ENCODE measurements around the gene GRM3. TPM values are rescaled to one million over a fixed set of nuclear protein-coding genes. Genes with fewer than 3 reads are reported as not detected.

The GRM3 gene
- total and polyA plus RNA-seq, 2 of the 4 experiments (the other 2 are of a cell fraction), result not detected

DNA sequence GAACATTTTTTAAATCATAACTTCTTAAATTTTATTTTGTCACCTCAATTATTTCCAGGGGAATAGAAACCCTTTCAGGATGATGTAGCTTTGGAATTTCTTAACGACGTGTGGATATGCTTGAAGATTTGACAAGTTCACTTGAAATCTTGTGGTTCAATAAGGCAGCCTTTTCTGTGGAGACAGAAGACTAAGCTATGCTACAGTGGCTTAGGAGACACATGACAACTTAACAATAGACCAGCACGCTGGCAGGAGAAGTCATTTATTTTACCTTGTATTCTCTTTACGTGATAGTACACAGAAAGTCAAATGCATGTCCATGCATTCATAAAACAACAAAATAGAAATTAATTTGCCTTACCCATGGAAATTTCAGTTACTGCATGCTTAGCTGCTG is 181.6 kb downstream of the GRM3 start:
- ATAC-seq (ENCODE audit: low read depth), result no peak
- no peak overlapping the region for H3K4ac ChIP-seq (ENCODE audit: low read depth, low read length)
- H3K56ac ChIP-seq (ENCODE audit: extremely low read depth, insufficient read depth, low read length), result no peak overlapping the region
- ChIA-PET POLR2A (ENCODE audit: unreplicated experiment) (no interaction called here), CTCF (no interaction called here)
- H3K9ac ChIP-seq (ENCODE audit: low read depth, low read length), result no peak overlapping the region
- H2AFZ ChIP-seq (replicated peaks; ENCODE audit: low read length, poor library complexity), result no peak overlapping the region
- TF ChIP-seq CEBPB (IDR thresholded peaks at IDR 0.05; ENCODE audit: low read depth, low read length), result no peak
- TF ChIP-seq SMC3 (IDR thresholded peaks at IDR 0.05; ENCODE audit: low read depth, low read length), result no peak
- TF ChIP-seq FOS (IDR thresholded peaks at IDR 0.05; ENCODE audit: low read depth, low read length), result no peak
- no peak for TF ChIP-seq MAZ (IDR thresholded peaks at IDR 0.05; ENCODE audit: borderline replicate concordance, low read depth, low read length)
- no peak for TF ChIP-seq RAD21 (IDR thresholded peaks at IDR 0.05; ENCODE audit: low read length)
- TF ChIP-seq CTCF (conservative IDR thresholded peaks at IDR 0.05; ENCODE audit: low read depth, low read length), result no peak
- no peak for TF ChIP-seq MAFK (IDR thresholded peaks at IDR 0.05; ENCODE audit: low read depth, low read length)
- no peak for TF ChIP-seq ELK1 (IDR thresholded peaks at IDR 0.05; ENCODE audit: borderline replicate concordance, low read depth, low read length)
- no peak for TF ChIP-seq RFX5 (IDR thresholded peaks at IDR 0.05; ENCODE audit: low read depth, low read length)
- no peak for TF ChIP-seq POLR2A (IDR thresholded peaks at IDR 0.05; ENCODE audit: low read depth, low read length)
- no peak for TF ChIP-seq NFE2L2 (IDR thresholded peaks at IDR 0.05; ENCODE audit: low read depth, low read length)
- no peak for TF ChIP-seq CHD1 (IDR thresholded peaks at IDR 0.05; ENCODE audit: low read depth, low read length)
- TF ChIP-seq MXI1 (IDR thresholded peaks at IDR 0.05; ENCODE audit: borderline replicate concordance, low read depth, low read length), result no peak
- TF ChIP-seq BHLHE40 (IDR thresholded peaks at IDR 0.05; ENCODE audit: low read depth, low read length), result no peak
- no peak for TF ChIP-seq USF2 (IDR thresholded peaks at IDR 0.05; ENCODE audit: low read depth, low read length)
- H3K18ac ChIP-seq (ENCODE audit: low read depth, low read length), result no peak overlapping the region
- H3K4me3 ChIP-seq (ENCODE audit: insufficient read depth, low read depth, low read length), result no peak overlapping the region
- H3K27me3 ChIP-seq (ENCODE audit: control insufficient read depth, insufficient read depth, low read length), result no peaks in the 10 kb centered on the region
- in situ Hi-C loops (cut with MboI; ENCODE audit: low sequenced_read_pairs), result no loop called here
- no peak for DNase-seq
- no peak overlapping the region for H2AK9ac ChIP-seq (replicated peaks; ENCODE audit: low read depth, low read length, poor library complexity)
- no peaks in the 10 kb centered on the region for H3K4me1 ChIP-seq (ENCODE audit: control insufficient read depth, insufficient read depth, low read length)
- no peak overlapping the region for H3K23ac ChIP-seq (ENCODE audit: low read depth, low read length)
- H3K14ac ChIP-seq (replicated peaks; ENCODE audit: low read depth, low read length), result no peak overlapping the region
- H3K36me3 ChIP-seq (ENCODE audit: control insufficient read depth, insufficient read depth, low read length), result no peaks in the 10 kb centered on the region
- no peak overlapping the region for H2BK5ac ChIP-seq (ENCODE audit: low read depth, low read length, poor library complexity, severe bottlenecking)
- H4K91ac ChIP-seq (ENCODE audit: insufficient read depth, low read depth, low read length), result no peak overlapping the region
- no peaks in the 10 kb centered on the region for H3K79me1 ChIP-seq (ENCODE audit: low read depth in 1 of 2, low read length in 2 of 2)
- no peak overlapping the region for H2BK20ac ChIP-seq (ENCODE audit: low read depth, low read length)
- H4K5ac ChIP-seq (ENCODE audit: low read depth, low read length), result no peak overlapping the region
- WGBS, 2 experiments (ENCODE audit: extremely low coverage in 2 of 2, insufficient read length in 1 of 2), result no CpG with 5 or more reads among the region's 4 CpGs
- H3K9me1 ChIP-seq (ENCODE audit: insufficient read depth, low read length), result no peaks in the 10 kb centered on the region
- no peak overlapping the region for H4K8ac ChIP-seq (ENCODE audit: low read depth in 2 of 2, low read length in 2 of 2)
- H4K20me1 ChIP-seq (ENCODE audit: insufficient read depth, low read length), result no peaks in the 10 kb centered on the region
- no TSS peak for BruUV-seq (replicated peaks)
- H2AK5ac ChIP-seq (ENCODE audit: low read depth, low read length), result no peak overlapping the region
- no peak overlapping the region for H2BK15ac ChIP-seq (ENCODE audit: low read depth, low read length)
- dilution Hi-C loops (cut with HindIII; ENCODE audit: low sequenced_read_pairs, unreplicated experiment), result no loop called here
- no peak overlapping the region for H2BK120ac ChIP-seq (ENCODE audit: low read depth, low read length)
- intact Hi-C loops (cut with micrococcal nuclease), result no loop called here
- no peak overlapping the region for H3K27ac ChIP-seq (ENCODE audit: insufficient read depth, low read length)
- peaks cover 3% of the 10 kb centered on the region; the same call in 1 of the 2 replicates for H3K9me3 ChIP-seq (ENCODE audit: control insufficient read depth, insufficient read depth, low read length)
- no peak overlapping the region for H3K4me2 ChIP-seq (ENCODE audit: low read depth, low read length)
